Islet of Langerhans (tissue), 1 donor: Measurements from ENCODE around the gene SYCP2.

Experiments
- FAIRE-seq: peaks from one replicate; lab custom pipeline; 2011; peaks lifted over from hg19 to GRCh38; lab: Jason Lieb, UNC

SYCP2 gene

GRCh38 chr20:59835057-59835447 lies 98.4 kb downstream of the SYCP2 start:
- FAIRE-seq = no peak

DNA sequence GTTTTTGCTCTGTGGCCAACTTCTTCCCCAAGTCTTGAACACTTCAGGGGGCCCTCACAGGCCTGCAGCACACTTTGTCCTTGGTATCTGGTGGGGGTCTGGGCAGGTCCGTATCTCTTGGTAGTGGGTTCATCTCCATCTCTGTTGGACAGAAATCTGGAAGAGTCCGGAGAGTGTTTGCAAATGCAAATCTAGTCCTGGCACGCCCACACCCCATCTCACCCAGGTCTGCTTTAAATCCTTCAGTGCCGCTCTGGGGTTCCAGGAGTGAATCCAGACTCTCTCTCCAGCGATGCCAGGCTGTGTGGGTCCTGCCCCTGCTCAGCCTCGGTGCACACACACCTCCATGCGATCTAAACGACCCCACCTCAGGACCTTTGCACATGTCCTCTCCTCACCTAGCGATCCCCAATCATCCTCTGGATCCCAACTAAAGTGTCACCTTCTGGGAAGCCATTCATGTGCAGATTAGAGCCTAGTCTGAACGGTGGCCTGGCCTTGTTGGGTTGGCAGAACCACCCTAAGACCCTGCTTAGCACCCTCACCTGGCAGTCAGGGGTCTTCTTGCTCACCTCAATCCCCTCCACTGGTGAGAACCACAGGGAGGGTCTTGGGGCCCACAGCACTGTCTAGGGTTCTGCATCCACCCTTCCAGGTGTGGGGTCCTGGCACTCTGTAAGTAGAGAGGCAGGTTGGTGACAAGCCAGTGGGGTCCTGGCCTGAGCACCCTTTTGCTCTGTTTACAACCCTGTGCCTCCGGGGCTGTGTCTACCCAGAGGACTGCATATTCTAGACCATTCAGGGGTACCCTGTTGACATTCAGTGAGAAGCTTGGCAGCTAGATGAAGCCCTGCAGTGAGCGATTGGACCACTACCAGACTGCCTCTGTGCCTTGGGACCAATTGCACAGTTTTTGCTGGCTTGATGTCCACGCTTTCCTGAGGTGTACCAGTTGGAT lies 100.8 kb downstream of the SYCP2 start:
- FAIRE-seq = no peak

DNA sequence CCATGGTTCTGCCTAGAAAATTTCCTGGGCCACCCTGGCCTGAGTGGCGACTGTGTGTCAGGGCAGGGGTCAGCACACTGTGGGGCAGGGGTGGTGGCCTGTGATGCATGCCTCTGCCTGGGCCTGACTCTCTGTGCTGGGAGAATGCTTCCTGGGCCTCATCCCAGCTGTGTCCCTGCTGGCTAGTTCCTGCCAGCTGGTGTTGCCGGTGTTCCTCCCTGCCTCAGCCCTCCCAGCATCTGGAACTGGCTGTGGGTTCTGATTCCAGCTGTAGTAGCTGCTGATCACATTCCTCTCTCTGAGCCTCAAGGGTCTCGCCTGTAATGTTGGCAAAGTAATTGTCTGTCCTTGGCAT lies 101.5 kb downstream of the SYCP2 start:
- FAIRE-seq = no peak

- no peak for FAIRE-seq
These were observed 102.2 kb downstream of the SYCP2 start for GRCh38 chr20:59831024-59831915.

GRCh38 chr20:59830665-59831023 lies 102.8 kb downstream of the SYCP2 start:
- FAIRE-seq = no peak

- FAIRE-seq = no peak
These were observed 103.4 kb downstream of the SYCP2 start for GRCh38 chr20:59829786-59830664.

GRCh38 chr20:59829054-59829785 lies 104.2 kb downstream of the SYCP2 start:
- FAIRE-seq = no peak

- FAIRE-seq = no peak
These were observed 105.0 kb downstream of the SYCP2 start for GRCh38 chr20:59828125-59829053.

DNA sequence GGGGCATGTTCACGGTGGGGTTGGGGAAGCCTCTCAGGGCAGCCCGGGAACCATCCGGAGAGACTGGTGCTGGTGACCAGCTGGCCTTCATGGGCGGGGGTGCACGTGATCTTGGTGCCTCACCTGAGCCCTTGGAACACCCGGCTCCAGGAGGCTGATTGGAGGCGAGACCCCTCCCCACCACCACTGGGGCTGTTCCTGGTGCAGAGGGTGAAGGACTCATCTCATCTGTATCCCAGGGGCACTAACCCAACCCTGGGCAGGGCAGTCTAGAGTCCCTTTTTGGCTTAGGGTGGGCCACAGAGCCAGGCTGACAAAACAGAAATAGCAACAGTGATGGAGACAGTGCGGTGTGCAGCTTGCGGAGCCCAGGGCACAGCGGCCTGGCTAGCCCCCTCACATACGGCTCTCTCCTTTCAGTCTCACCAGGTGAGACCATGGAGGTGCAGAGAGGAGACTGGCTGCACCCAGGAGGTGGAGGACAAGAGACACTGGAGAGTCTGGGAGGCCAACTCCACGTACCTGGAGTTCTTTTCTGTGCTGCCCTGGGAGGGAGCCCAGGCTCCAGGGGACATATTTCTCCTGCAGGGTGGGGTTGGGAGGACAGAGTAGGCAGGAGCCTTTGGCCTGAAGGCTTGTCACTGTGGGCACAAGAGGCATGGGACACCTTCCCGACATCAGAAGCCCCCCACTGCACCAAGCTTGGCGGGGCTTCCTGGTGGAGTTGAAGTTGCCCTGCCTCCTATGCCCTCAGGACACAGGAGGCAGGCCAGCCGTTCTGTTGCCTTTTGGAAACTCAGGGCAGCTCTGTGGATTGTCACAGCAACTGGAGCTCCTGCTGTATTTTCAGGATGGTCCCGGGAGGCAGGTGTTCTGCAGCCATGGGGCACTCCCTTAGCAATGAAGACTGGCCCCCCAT lies 106.0 kb downstream of the SYCP2 start:
- no peak for FAIRE-seq

DNA sequence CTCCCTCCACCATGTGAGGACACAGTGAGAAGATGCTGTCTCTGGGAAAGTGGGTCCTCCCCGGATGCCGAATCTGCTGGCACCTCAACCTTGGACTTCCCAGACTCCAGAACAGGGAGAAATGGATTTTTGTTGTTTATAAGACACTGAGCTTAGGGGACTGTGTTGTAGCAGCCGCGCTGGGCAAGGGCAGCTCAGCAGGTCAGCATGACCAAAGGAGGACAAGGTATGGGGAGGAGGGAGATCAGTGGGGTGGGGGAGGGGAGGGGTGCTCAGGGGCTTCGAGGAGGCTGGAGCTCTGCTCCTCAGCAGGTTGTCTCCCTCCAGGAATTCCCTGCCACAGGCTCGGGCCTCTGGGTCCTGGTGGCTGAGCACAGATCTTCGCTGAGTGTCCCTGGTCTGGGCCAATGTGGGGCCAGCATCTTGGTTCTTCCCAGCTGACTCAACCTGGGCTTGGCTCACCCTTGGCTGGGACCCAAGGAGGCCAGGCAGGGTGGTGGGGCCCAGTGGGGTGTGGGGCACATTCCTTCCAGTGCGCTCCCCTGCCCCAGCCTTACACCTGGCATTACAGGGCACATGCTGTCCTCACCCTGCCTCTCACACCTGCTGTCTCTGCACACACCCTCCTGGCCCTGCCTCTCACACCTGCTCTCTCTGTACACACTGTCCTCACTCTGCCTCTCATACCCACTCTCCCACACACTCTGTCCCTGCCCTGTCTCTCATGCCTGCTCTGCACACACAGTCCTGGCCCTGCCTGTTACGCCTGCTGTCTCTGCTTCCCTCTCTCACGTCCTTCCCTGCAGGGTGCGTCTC lies 107.3 kb downstream of the SYCP2 start:
- FAIRE-seq = no peak

DNA sequence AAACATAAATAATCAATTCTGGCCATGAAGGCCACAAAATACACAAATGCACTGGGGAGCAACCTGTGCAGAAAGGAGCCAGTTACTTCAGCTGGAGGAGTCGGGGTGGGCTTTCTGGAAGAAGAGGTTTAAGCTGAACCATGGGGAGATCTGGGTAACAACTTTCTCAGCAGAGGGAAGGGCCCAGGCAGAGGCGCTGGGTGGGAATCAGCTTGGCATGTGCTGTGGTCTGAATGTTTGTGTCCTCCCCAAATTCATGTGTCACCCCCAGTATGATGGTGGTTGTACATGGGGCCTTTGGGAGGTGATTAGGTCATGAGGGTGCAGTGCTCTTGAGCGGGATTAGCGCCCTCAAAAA lies 107.9 kb downstream of the SYCP2 start:
- FAIRE-seq = no peak

DNA sequence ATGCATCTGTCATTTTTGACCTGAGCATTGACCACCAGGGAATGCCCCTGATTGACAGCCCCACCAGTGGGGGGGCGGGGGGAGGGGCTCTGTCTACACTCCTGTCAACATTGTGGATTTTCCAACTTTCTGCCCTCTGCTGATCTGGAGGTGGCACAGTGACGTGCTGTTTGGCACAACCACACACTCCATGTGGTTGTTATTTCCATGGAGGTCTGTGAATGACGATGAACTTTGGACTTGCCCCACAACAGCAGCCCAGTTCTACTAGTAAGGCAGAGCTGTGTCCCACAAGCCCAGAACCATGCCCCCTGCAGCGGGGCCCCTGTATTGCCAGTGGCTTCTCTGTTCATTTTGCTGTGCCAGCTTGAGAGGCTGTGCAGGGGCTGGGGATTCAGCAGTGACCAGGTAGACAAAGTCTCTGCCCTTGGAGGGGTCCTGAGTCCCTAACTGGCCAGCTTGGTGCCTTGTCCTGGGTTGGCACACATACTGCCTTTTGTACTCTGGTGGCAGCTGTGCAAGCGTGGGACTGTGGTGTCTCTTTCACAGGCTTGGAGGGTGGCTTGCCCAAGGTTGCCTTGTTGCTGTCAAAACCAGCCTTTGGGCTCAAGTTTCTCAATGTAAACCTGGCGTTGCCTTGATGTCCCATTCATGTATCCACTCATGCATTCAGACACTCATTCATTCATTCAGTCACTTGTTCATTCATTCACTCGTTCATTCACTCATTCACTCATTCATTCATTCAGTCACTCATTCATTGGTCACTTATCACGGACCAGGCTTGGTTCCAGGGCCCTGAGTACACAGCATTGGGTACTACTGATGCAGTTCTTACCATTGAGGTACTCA lies 108.5 kb downstream of the SYCP2 start:
- FAIRE-seq = no peak

DNA sequence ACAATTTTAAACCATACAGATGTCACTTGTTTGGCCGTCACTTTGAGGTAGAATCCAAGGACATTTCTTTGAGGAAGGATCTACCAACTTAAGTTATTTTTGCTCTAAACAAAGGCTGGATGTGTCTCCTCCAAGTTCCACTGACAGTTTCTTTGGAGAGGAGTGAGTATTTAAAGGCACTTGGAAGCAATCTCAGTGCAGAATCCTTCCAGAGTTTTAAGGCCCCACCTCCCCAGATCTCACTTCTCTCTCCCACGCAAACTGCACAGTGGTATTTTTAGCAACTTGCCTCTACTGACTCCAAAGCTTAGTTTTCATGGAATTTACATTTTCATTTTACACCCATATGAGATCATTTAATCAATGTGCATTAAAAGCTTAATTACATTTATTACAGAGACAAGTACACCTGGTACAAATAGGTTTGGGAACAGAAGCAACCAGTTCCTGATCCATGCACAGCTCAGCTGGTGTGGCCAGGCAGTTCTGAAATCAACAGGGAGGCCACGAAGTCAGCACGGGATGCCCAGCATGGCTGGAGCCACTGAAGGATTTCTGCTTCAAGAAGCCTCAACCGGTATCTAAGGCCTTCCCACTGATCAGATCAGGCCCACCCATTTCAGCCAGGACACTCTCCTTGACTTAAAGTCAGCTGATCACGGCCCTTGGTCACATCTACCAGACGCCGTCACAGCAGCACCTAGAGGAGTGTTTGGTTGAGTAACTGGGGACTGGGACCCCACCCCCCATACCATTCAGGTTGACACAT lies 109.8 kb downstream of the SYCP2 start:
- FAIRE-seq = no peak

DNA sequence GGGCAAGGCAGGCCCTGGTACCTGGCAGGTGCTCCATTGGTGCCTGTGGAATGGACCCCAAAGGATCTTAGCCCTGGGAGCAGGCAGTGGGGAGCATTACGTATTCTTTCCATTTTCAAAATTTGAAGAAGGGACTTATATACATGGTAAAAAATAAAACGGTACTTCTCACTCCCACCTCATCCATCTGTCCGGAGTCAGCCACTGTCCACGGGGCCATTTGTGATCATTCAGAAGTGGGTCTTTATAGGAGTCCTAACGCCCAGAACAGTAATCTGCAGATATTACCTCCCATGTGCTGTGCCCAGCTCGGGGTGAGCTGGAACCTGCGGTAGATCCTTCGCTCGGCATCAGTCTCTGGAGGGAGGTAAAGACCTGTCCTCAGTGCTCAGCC lies 110.4 kb downstream of the SYCP2 start:
- FAIRE-seq = no peak

GRCh38 chr20:59822291-59823029 lies 111.0 kb downstream of the SYCP2 start:
- no peak for FAIRE-seq

- no peak for FAIRE-seq
These were observed 111.6 kb downstream of the SYCP2 start for GRCh38 chr20:59821788-59822187.
